Effector memory CD8-positive, alpha-beta T cell (primary cell): ENCODE measurements around the gene HMGB2.
A peak's percentile ranks its signal among the peaks of the same experiment; 100 is the strongest.

Experiments
- ATAC-seq: fragments of 150-1000 bp; cut with Tn5 transposase; replicated peaks from 2 replicates; pipeline ENCODE4 v1.10.0; 2021; ENCODE audit warnings: mild to moderate bottlenecking, moderate library complexity
- DNase-seq, 3 experiments: peaks; one replicate each; pipeline ENCODE4 v3.0.0; 2021
- H3K27ac Mint-ChIP-seq, 2 donors: one replicate each; pipeline ENCODE4 v1.8.0; 2022; ENCODE audit warnings: mild to moderate bottlenecking in 2 of 2, mixed read lengths in 2 of 2, moderate library complexity in 2 of 2
- H3K27me3 Mint-ChIP-seq, 2 donors: one replicate each; pipeline ENCODE4 v1.8.0; 2022; ENCODE audit warnings: mixed read lengths in 2 of 2
- H3K36me3 Mint-ChIP-seq: one replicate; pipeline ENCODE4 v1.8.0; 2022; ENCODE audit warnings: mild to moderate bottlenecking, moderate library complexity, mixed read lengths; ENCODE audit not compliant: insufficient read depth
- H3K4me1 Mint-ChIP-seq, 2 donors: one replicate each; pipeline ENCODE4 v1.8.0; 2022; ENCODE audit warnings: low read depth in 2 of 2, mixed read lengths in 2 of 2
- H3K4me3 Mint-ChIP-seq, 2 donors: one replicate each; pipeline ENCODE4 v1.8.0; 2022; ENCODE audit warnings: mild to moderate bottlenecking in 2 of 2, mixed read lengths in 2 of 2, moderate library complexity in 2 of 2
- H3K9me3 Mint-ChIP-seq, 2 donors: one replicate each; pipeline ENCODE4 v1.8.0; 2022; ENCODE audit warnings: mixed read lengths in 2 of 2

The HMGB2 gene

GRCh38 chr4:173291899-173292298, 42.3 kb downstream of the HMGB2 start:
- Mint-ChIP-seq H3K27me3 (no peaks in the 10 kb centered on the region), H3K36me3 (peaks cover 4% of the 10 kb centered on the region), H3K27ac (no peak overlapping the region), H3K9me3 (no peaks in the 10 kb centered on the region), H3K4me1 (peaks cover 9 to 11% of the 10 kb centered on the region in 2 donors), H3K4me3 (no peak overlapping the region)
- DNase-seq: no peak
- no peak for ATAC-seq

DNA sequence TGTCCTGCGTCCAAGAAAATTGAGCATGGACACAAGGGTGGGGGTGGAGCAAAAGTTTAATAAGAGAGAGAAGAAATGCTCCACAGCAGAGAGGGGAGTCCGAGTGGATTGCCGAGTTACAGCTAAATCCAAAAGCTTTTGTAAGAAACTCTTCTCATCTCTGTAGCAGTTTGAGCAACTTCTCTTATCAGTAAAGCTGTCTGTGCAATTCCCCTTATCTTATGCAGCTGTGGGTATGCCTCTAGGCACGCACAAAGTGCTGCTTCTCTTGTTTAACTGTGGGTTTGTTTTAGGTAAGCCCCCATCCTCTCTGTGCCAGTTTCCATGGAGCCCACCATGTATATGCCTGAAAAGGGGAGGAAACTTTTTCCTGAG, 44.8 kb downstream of the HMGB2 start:
- ATAC-seq: no peak
- H3K4me3 Mint-ChIP-seq: peak overlapping the region; percentile 10 to 31
- no peaks in the 10 kb centered on the region for H3K27me3 Mint-ChIP-seq
- peaks cover 9 to 11% of the 10 kb centered on the region in 2 donors for H3K4me1 Mint-ChIP-seq
- DNase-seq: no peak
- H3K27ac Mint-ChIP-seq: peak overlapping the region in 1 of 2 donors; percentile 63
- H3K36me3 Mint-ChIP-seq: peaks cover under 1% of the 10 kb centered on the region
- no peaks in the 10 kb centered on the region for H3K9me3 Mint-ChIP-seq

- Mint-ChIP-seq H3K27me3 (no peaks in the 10 kb centered on the region), H3K9me3 (no peaks in the 10 kb centered on the region), H3K27ac (peak overlapping the region in 1 of 2 donors; percentile 63), H3K4me1 (peaks cover 9 to 11% of the 10 kb centered on the region in 2 donors), H3K4me3 (peak overlapping the region; percentile 10 to 31), H3K36me3 (no peaks in the 10 kb centered on the region)
- ATAC-seq (no peak), DNase-seq (no peak)
These were observed 45.3 kb downstream of the HMGB2 start for GRCh38 chr4:173288698-173289352.

- Mint-ChIP-seq H3K27me3 (no peaks in the 10 kb centered on the region), H3K36me3 (no peaks in the 10 kb centered on the region), H3K4me1 (peaks cover 9 to 11% of the 10 kb centered on the region in 2 donors), H3K4me3 (no peak overlapping the region), H3K9me3 (no peaks in the 10 kb centered on the region), H3K27ac (no peak overlapping the region)
- ATAC-seq: peak; percentile 46
- DNase-seq: peak; percentile 63 to 67 (median 65)
These were observed 45.9 kb downstream of the HMGB2 start for GRCh38 chr4:173288296-173288695.

- Mint-ChIP-seq H3K27ac (no peak overlapping the region), H3K4me1 (peaks cover 9 to 11% of the 10 kb centered on the region in 2 donors), H3K4me3 (no peak overlapping the region), H3K9me3 (no peaks in the 10 kb centered on the region), H3K27me3 (no peaks in the 10 kb centered on the region), H3K36me3 (no peaks in the 10 kb centered on the region)
- ATAC-seq (no peak), DNase-seq (no peak)
These were observed 46.7 kb downstream of the HMGB2 start for GRCh38 chr4:173287486-173287885.

DNA sequence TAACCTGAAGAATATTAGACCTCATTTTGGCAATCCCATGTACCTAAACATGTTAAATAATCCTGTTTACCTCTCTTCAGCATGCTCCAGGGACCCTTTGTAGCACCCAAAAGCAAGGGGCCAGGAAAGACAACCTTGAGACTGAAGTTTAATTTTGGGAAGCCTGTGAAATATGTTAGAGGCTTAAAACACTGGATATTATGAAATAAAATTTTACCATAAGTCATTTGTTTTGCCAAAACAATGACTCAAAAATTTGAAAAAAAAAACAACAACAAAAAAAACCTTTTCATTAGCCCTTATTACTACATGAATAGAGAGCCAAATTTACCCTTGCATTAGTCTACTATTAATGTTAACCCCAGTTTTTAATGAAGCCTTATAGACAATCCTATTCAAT, 49.7 kb downstream of the HMGB2 start:
- H3K4me1 Mint-ChIP-seq: peaks cover 11 to 15% of the 10 kb centered on the region in 2 donors
- H3K4me3 Mint-ChIP-seq: no peak overlapping the region
- H3K27me3 Mint-ChIP-seq: no peaks in the 10 kb centered on the region
- H3K36me3 Mint-ChIP-seq: no peaks in the 10 kb centered on the region
- H3K9me3 Mint-ChIP-seq: no peaks in the 10 kb centered on the region
- DNase-seq (no peak), ATAC-seq (no peak)
- no peak overlapping the region for H3K27ac Mint-ChIP-seq

DNA sequence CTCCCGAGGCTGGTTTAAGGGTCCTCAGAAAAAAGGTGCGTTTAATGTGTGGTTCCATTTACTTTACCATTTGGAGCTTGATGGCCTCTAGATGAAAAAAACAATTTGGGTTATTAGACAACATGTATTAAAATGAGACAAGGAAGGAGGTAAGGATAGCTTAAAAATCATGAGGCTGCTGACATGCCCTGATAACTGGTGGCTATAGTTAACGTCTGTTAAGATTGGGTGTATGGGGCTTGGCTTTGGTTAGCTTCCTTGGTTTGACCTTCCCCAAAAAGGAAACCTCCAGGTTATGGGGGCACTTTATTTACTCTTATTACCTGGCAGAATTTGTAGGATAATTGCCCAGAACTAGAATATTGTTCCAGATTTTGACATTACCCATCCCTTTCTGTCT, 51.5 kb downstream of the HMGB2 start:
- H3K9me3 Mint-ChIP-seq: no peaks in the 10 kb centered on the region
- no peaks in the 10 kb centered on the region for H3K27me3 Mint-ChIP-seq
- H3K36me3 Mint-ChIP-seq: no peaks in the 10 kb centered on the region
- no peak overlapping the region for H3K4me3 Mint-ChIP-seq
- DNase-seq (no peak), ATAC-seq (no peak)
- peaks cover 8% of the 10 kb centered on the region in 2 donors for H3K4me1 Mint-ChIP-seq
- no peak overlapping the region for H3K27ac Mint-ChIP-seq

- peaks cover 8% of the 10 kb centered on the region in 2 donors for H3K4me1 Mint-ChIP-seq
- H3K27me3 Mint-ChIP-seq: no peaks in the 10 kb centered on the region
- H3K9me3 Mint-ChIP-seq: no peaks in the 10 kb centered on the region
- no peak overlapping the region for H3K27ac Mint-ChIP-seq
- no peak overlapping the region for H3K4me3 Mint-ChIP-seq
- no peaks in the 10 kb centered on the region for H3K36me3 Mint-ChIP-seq
- no peak for DNase-seq
- ATAC-seq: no peak
These were observed 51.9 kb downstream of the HMGB2 start for GRCh38 chr4:173282256-173282562.

DNA sequence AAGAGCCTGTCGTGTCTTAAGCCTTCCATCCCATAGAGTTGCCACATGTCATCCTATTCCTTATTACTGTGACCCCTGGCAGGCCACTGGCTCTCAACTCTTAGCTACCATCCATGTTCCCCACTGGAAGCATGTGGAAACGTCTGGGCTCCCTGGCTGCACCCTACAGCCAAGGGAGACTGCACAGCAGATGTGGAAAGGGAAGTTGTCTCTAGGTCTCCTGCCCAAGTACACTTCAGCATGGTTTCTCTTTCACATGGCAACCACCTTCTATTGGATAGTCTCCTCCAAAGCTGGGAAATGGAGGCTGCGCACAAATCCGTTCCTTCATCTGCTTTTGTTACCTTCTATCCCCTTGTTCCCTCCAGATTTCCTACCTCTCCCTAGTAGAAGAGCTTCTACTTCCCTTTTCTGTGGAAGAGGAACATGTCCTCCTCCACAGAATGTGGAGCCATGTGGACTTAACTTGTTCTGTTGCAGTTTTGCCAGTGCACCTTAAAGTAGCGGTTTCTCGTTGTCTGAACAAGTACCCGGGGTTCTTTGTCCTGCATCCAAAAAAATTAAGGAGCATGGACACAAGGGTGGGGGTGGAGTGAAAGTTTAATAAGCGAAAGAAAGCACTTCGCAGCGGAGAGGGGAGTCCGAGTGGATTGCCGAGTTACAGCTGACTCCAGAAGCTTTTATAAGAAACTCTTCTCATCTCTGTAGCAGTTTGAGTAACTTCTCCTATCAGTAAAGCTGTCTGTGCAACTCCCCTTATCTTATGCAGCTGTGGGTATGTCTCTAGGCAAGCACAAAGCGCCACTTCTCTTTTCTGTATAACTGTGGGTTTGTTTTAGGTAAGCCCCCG, 52.5 kb downstream of the HMGB2 start:
- H3K36me3 Mint-ChIP-seq: no peaks in the 10 kb centered on the region
- no peaks in the 10 kb centered on the region for H3K9me3 Mint-ChIP-seq
- no peaks in the 10 kb centered on the region for H3K27me3 Mint-ChIP-seq
- ATAC-seq (no peak), DNase-seq (no peak)
- no peak overlapping the region for H3K27ac Mint-ChIP-seq
- peaks cover 8% of the 10 kb centered on the region in 2 donors for H3K4me1 Mint-ChIP-seq
- H3K4me3 Mint-ChIP-seq: no peak overlapping the region
